Activated naive CD4-positive, alpha-beta T cell treated with anti-CD3 and anti-CD28 coated beads, Interleukin-2, amount 50 U/mL, for 72 hours (primary cell): ENCODE measurements around the gene RBM41. TPM values are rescaled to one million over a fixed set of nuclear protein-coding genes. Genes with fewer than 3 reads are reported as not detected.
"Not testable (repeated sequence)": the region's sequence is repeated elsewhere in the genome, so short reads cannot be mapped to it uniquely, and the experiment has no call there.

ENCODE experiments used
- ATAC-seq, 2 donors: fragments of 150-1000 bp; cut with Tn5 transposase; 2 replicates each; pipeline ENCODE4 v1.10.0; 2021; ENCODE audit warnings: mild to moderate bottlenecking in 2 of 2, moderate library complexity in 2 of 2
- DNase-seq, 2 donors: peaks; one replicate each; pipeline ENCODE4 v3.0.0; 2021 to 2022; ENCODE audit warnings: low spot score in 2 of 2
- H3K27ac Mint-ChIP-seq, 2 donors: one replicate each; pipeline ENCODE4 v1.8.0; 2022; ENCODE audit warnings: mild to moderate bottlenecking in 2 of 2, mixed read lengths in 2 of 2
- H3K36me3 Mint-ChIP-seq, 2 donors: one replicate each; pipeline ENCODE4 v1.8.0; 2022; ENCODE audit warnings: mixed read lengths in 2 of 2
- H3K9me3 Mint-ChIP-seq, 2 donors: one replicate each; pipeline ENCODE4 v1.8.0; 2022; ENCODE audit warnings: mixed read lengths in 2 of 2
- total RNA-seq, 2 donors: library from RNA; stranded (reverse); gene quantifications; one replicate each; pipeline ENCODE4 v1.2.3, GENCODE V29; 2022

The RBM41 gene
- total RNA-seq, 2 donors from 2014 or later, result 10.4 to 14.2 TPM

GRCh38 chrX:107076158-107076557 is 42.5 kb downstream of the RBM41 start:
- H3K27ac Mint-ChIP-seq, result no peak overlapping the region
- H3K9me3 Mint-ChIP-seq, result peaks cover 5 to 11% of the 10 kb centered on the region in 2 donors
- DNase-seq (no peak), ATAC-seq (no peak)
- peaks cover 10 to 15% of the 10 kb centered on the region in 2 donors for H3K36me3 Mint-ChIP-seq

DNA sequence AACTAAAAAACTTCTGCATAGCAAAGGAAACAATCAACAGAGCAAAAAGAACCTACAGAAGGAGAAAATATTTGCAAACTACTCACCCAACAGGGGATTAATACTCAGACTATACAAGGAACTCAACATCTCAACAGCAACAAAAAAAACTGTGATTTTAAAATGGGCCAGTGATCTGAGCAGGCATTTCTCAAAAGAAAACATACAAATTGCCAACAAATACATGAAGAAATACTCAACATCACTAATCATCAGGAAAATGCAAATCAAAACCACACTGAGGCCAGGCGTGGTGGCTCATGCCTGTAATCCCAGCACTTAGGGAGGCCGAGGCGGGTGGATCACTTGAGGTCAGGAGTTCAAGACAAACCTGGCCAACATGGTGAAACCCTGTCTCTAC is 60.9 kb downstream of the RBM41 start:
- not testable (repeated sequence) for H3K36me3 Mint-ChIP-seq, DNase-seq, H3K9me3 Mint-ChIP-seq, H3K27ac Mint-ChIP-seq, ATAC-seq

DNA sequence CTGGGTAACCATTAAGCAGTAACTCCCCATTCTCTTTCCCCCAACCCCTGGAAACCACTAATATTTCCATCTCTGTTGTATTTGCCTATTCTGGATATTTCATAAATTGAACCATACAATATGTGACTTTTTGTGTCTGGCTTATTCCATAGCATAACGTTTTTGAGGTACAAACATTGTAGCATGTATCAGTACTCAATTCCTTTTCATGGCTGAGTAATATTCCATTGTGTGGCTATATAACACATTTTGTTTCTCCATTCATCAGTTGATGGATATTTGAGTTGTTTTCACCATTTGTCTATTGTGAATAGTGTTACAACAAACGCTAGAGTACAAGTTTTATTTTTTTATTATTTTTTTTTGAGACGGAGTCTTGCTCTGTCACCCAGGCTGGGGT is 63.6 kb downstream of the RBM41 start:
- Mint-ChIP-seq H3K9me3 (peaks cover 0 to 6% of the 10 kb centered on the region in 2 donors), H3K27ac (no peak overlapping the region), H3K36me3 (no peaks in the 10 kb centered on the region)
- ATAC-seq, result no peak
- DNase-seq, result no peak

GRCh38 chrX:107050195-107050709 is 68.4 kb downstream of the RBM41 start:
- no peak overlapping the region for H3K27ac Mint-ChIP-seq

GRCh38 chrX:107047622-107048021 is 71.0 kb downstream of the RBM41 start:
- Mint-ChIP-seq H3K27ac (no peak overlapping the region), H3K36me3 (no peaks in the 10 kb centered on the region), H3K9me3 (no peaks in the 10 kb centered on the region)
- DNase-seq, result no peak
- ATAC-seq, result no peak

More at GRCh38 chrX:107050195-107050709, 68.4 kb downstream of the RBM41 start:
- ATAC-seq (no peak), DNase-seq (no peak)
- Mint-ChIP-seq H3K9me3 (no peaks in the 10 kb centered on the region), H3K36me3 (no peaks in the 10 kb centered on the region)

DNA sequence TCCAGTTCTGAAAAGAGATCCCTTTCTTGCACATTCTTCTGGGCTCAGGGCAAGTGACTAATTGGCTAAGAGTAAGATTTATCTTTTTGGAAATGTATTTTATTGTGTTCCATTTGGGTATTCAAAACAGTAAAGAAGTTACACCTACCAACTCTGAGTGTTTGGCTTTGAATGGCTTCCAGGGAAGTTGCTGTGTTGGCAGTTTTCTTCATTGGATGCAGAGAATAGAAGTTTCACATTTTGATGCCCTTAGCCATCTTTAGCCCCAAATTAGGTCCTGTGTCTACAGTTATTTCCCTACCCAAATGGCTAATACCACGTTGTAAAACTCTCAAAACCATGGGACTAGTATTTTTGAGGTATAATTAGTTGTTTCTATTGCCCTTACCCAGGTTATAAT is 88.9 kb downstream of the RBM41 start:
- Mint-ChIP-seq H3K36me3 (no peaks in the 10 kb centered on the region), H3K9me3 (no peaks in the 10 kb centered on the region), H3K27ac (no peak overlapping the region)
- no peak for DNase-seq
- ATAC-seq, result no peak

DNA sequence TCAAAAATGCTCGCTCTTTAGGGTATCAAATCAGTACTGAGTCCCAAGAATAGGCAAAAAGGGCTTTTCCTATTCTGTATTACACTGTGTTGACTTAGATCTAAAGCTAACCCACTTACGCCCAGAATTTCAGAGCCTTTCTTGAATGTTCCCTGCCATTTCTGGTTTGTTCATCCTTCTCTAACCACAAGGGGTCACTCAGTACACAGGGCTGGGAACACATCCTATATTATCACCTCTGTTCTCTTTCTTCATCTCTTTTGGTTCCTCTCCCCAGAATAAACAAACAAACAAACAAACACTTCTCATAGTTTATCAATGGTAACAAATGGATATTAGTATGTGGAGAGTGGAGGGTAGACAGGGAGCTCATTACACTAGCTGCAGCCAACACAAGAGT is 93.1 kb downstream of the RBM41 start:
- Mint-ChIP-seq H3K36me3 (no peaks in the 10 kb centered on the region), H3K9me3 (no peaks in the 10 kb centered on the region), H3K27ac (no peak overlapping the region)
- no peak for ATAC-seq
- no peak for DNase-seq

- DNase-seq, result no peak
- ATAC-seq, result no peak
- no peak overlapping the region for H3K27ac Mint-ChIP-seq
- peaks cover 0 to 4% of the 10 kb centered on the region in 2 donors for H3K9me3 Mint-ChIP-seq
- H3K36me3 Mint-ChIP-seq, result no peaks in the 10 kb centered on the region
These were observed 103.7 kb downstream of the RBM41 start for GRCh38 chrX:107014936-107015335.

Other genes with a start within 250 kb of the RBM41 start
- not detected for gene RIPPLY1, start 215.5 kb downstream of the RBM41 start, total RNA-seq
- not detected for gene CLDN2, start 198.4 kb downstream of the RBM41 start, total RNA-seq
- 1 to 10 TPM; 6.6 to 8.4 TPM for gene MORC4, start 118.6 kb downstream of the RBM41 start, total RNA-seq
- gene NUP62CL, start 87.6 kb upstream of the RBM41 start, total RNA-seq, result 1 to 10 TPM; 4.5 to 8.1 TPM
- not detected for gene DNAAF6, start 87.8 kb upstream of the RBM41 start, total RNA-seq